Measurements from ENCODE around the gene ELOA2.

- TF ChIP-seq CTCF (IDR thresholded peaks at IDR 0.05; ENCODE audit: low read depth, low read length, poor library complexity, severe bottlenecking) = no peak
- TF ChIP-seq EZH2phosphoT487 (IDR thresholded peaks at IDR 0.05; ENCODE audit: borderline replicate concordance, low read length) = no peak
These were observed at the start of gene ELOA2 for GRCh38 chr18:47035156-47035671.

Measured in DOHH2 (cell line).